Duodenal mucosa (tissue), 2 donors: Measurements from ENCODE around the gene PLXDC1.

ENCODE experiments used
- H3K27ac ChIP-seq: one replicate; pipeline ENCODE4 v1.7.0; 2013; ENCODE audit warnings: low read depth, low read length
- H3K27me3 ChIP-seq, 2 donors: one replicate each; pipeline ENCODE4 v1.7.0; 2013; ENCODE audit warnings: low read length in 2 of 2, control low read depth in 1 of 2; ENCODE audit not compliant: insufficient read depth in 2 of 2, control insufficient read depth in 1 of 2
- H3K36me3 ChIP-seq, 2 donors: one replicate each; pipeline ENCODE4 v1.7.0; 2013; ENCODE audit warnings: low read length in 2 of 2, control low read depth in 1 of 2; ENCODE audit not compliant: insufficient read depth in 2 of 2, control insufficient read depth in 1 of 2
- H3K4me1 ChIP-seq, 2 donors: one replicate each; pipeline ENCODE4 v1.7.0; 2013; ENCODE audit warnings: low read length in 2 of 2, control low read depth in 1 of 2; ENCODE audit not compliant: insufficient read depth in 2 of 2, control insufficient read depth in 1 of 2
- H3K4me3 ChIP-seq, 2 donors: one replicate each; pipeline ENCODE4 v1.7.0; 2013; ENCODE audit warnings: low read length in 2 of 2, low read depth in 1 of 2
- H3K9ac ChIP-seq, 2 donors: one replicate each; pipeline ENCODE4 v1.7.0; 2013; ENCODE audit warnings: low read length in 2 of 2, low read depth in 1 of 2
- H3K9me3 ChIP-seq, 2 donors: one replicate each; pipeline ENCODE4 v1.7.0; 2013; ENCODE audit warnings: low read length in 2 of 2, control low read depth in 1 of 2; ENCODE audit not compliant: control insufficient read depth in 1 of 2

Gene PLXDC1

DNA sequence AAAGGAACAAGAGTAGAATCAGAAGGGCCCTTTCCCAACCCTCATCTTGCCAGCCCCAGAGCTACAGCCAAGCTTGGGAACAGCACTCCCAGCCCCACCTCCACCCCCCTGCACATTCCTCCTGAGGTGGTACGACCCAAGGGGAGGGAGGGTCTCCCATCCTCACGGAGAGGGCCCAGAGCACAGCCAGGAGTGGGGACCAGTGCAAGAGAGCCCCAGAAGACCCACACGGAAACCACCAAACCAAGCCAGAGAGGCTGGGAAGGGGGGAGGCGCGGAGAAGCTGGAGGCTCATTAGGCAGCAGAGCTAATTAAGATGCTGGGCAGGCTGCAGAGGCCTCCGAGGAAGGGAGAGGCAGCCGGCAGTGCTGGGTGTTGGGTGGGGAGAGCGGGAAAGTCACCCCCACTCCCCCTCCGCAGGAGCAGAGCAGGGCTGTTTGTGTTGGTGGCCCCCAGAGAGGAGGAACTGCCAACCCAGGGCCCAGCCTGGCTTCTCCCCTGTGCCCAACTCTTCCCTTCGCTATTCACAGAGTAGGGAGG lies 43.6 kb upstream of the PLXDC1 start:
- H3K4me1 ChIP-seq: peaks cover 12 to 17% of the 10 kb centered on the region in 2 donors
- H3K27me3 ChIP-seq: no peaks in the 10 kb centered on the region
- no peak overlapping the region for H3K9ac ChIP-seq
- H3K27ac ChIP-seq: no peak overlapping the region
- no peak overlapping the region for H3K4me3 ChIP-seq
- peaks cover 0 to 10% of the 10 kb centered on the region in 2 donors for H3K36me3 ChIP-seq
- H3K9me3 ChIP-seq: no peaks in the 10 kb centered on the region

- no peaks in the 10 kb centered on the region for H3K27me3 ChIP-seq
- no peaks in the 10 kb centered on the region for H3K9me3 ChIP-seq
- peaks cover 12 to 17% of the 10 kb centered on the region in 2 donors for H3K4me1 ChIP-seq
- no peak overlapping the region for H3K27ac ChIP-seq
- H3K36me3 ChIP-seq: peaks cover 0 to 10% of the 10 kb centered on the region in 2 donors
- H3K9ac ChIP-seq: no peak overlapping the region
- no peak overlapping the region for H3K4me3 ChIP-seq
Observed at GRCh38 chr17:39194089-39194984, 42.9 kb upstream of the PLXDC1 start.

GRCh38 chr17:39193346-39193745 lies 41.9 kb upstream of the PLXDC1 start:
- Histone ChIP-seq H3K4me3 (no peak overlapping the region), H3K27me3 (no peaks in the 10 kb centered on the region), H3K36me3 (peaks cover 0 to 10% of the 10 kb centered on the region in 2 donors), H3K9me3 (no peaks in the 10 kb centered on the region), H3K27ac (no peak overlapping the region), H3K9ac (no peak overlapping the region), H3K4me1 (peaks cover 12 to 14% of the 10 kb centered on the region in 2 donors)

DNA sequence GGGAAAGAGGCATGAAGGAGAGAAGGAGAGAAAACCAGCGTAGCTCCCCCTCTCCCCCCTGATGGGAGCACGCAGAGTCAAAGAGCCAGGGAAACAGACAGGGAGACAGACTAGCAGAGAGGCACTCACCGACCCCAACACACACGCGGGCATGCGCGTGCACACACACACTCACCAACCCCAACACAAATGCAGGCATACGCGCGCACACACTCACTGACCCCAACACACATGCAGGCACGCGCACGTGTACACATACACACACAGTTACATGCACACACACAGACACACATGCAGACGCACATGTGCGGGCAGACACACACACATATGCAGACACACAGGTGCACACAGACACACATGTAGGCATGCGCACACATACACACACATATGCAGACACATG lies 41.5 kb upstream of the PLXDC1 start:
- no peak overlapping the region for H3K4me3 ChIP-seq

GRCh38 chr17:39191750-39192510 lies 40.5 kb upstream of the PLXDC1 start:
- Histone ChIP-seq H3K4me1 (peaks cover 8 to 12% of the 10 kb centered on the region in 2 donors), H3K9ac (no peak overlapping the region), H3K36me3 (peaks cover 0 to 16% of the 10 kb centered on the region in 2 donors), H3K4me3 (no peak overlapping the region), H3K27me3 (no peaks in the 10 kb centered on the region), H3K27ac (no peak overlapping the region), H3K9me3 (no peaks in the 10 kb centered on the region)

More for the DNA sequence above, 41.5 kb upstream of the PLXDC1 start:
- no peak overlapping the region for H3K9ac ChIP-seq
- no peak overlapping the region for H3K27ac ChIP-seq
- H3K36me3 ChIP-seq: peaks cover 0 to 10% of the 10 kb centered on the region in 2 donors
- peaks cover 10 to 12% of the 10 kb centered on the region in 2 donors for H3K4me1 ChIP-seq
- no peaks in the 10 kb centered on the region for H3K27me3 ChIP-seq
- no peaks in the 10 kb centered on the region for H3K9me3 ChIP-seq

DNA sequence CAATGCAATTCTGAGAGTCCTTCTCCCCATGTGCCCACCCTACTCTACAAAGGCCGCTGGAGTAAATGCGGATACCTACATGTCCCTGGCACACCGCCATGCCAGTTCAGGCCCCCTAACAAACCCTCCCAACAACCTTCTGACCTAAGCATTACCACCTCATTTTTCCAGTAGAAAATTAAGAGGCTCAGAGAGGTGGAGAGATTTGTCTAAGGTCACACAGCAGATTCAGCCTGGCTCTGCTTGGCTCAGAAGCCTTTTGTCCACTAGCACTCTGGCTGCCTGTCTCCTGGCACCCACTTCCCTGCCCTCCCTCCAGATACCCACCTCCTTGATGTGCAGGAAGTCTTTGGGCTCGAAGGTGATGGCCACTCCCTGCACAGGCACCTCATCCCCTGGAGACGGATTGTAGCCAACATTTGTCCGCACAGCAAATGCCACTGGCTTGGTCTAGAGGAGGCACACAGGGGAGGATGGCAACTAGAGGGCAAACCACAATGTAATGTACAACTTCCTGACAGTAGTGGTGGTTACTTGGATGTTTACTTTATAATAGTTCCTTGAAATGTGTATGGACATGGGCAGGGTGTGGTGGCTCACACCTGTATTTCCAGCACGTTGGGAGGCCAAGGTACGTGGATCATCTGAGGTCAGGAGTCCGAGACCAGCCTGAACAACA lies 35.9 kb upstream of the PLXDC1 start:
- Histone ChIP-seq H3K36me3 (peaks cover 0 to 36% of the 10 kb centered on the region in 2 donors), H3K9me3 (no peaks in the 10 kb centered on the region), H3K4me1 (no peaks in the 10 kb centered on the region), H3K4me3 (no peak overlapping the region), H3K27me3 (no peaks in the 10 kb centered on the region), H3K27ac (no peak overlapping the region), H3K9ac (no peak overlapping the region)

DNA sequence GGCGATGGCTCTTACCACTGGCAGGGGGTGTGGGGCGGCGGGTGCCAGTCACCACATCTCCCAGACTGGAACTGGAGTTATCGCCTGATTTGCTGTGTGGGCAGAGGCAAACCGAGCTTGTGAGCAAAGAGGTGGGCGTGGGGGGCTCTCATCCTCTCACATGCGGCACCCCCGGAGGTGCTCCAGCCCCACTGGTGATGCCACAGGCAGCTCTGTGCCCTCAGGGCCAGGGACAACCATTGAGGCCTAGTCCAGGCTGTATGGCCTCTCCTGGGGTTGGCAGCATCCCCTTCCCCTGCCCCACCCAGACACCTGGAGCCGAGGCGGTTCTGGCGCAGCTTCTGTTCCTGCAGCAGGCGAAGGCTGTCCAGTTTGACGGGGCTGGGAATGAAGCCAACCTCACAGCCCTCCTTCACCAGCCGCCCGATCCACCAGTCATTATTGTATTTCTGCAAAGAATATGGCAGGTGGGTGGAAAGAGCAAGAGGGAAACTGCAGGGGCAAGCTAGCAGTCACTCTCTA lies 35.1 kb upstream of the PLXDC1 start:
- Histone ChIP-seq H3K4me1 (no peaks in the 10 kb centered on the region), H3K9ac (no peak overlapping the region), H3K27me3 (no peaks in the 10 kb centered on the region), H3K27ac (no peak overlapping the region), H3K4me3 (no peak overlapping the region), H3K9me3 (no peaks in the 10 kb centered on the region), H3K36me3 (peaks cover 0 to 34% of the 10 kb centered on the region in 2 donors)

DNA sequence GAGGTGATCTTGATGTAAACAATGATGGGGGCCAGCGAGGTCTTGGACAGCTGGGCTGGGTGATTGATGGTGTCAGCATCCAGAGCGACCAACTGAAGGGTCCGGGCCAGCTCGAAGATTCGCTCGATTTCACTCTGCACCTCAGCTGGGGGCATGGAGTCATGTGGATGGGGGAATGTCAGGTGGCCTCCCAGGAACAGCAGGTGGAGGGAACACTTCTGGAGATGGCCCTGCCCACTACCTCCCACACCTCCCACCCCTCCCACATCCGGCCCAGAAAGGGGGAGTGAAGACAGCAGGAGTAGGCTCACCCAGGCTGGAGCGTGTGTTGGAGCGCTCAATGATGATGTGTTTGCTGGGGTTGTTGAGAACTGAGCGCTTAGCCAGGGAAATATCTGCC lies 32.3 kb upstream of the PLXDC1 start:
- Histone ChIP-seq H3K4me1 (peaks cover 0 to under 1% of the 10 kb centered on the region in 2 donors), H3K9me3 (no peaks in the 10 kb centered on the region), H3K4me3 (no peak overlapping the region), H3K36me3 (peaks cover 0 to 34% of the 10 kb centered on the region in 2 donors), H3K27ac (no peak overlapping the region), H3K9ac (no peak overlapping the region), H3K27me3 (no peaks in the 10 kb centered on the region)

GRCh38 chr17:39183045-39183444 lies 31.6 kb upstream of the PLXDC1 start:
- no peak overlapping the region for H3K27ac ChIP-seq
- H3K27me3 ChIP-seq: no peaks in the 10 kb centered on the region
- H3K36me3 ChIP-seq: peaks cover 0 to 34% of the 10 kb centered on the region in 2 donors
- no peaks in the 10 kb centered on the region for H3K9me3 ChIP-seq
- no peak overlapping the region for H3K9ac ChIP-seq
- H3K4me3 ChIP-seq: no peak overlapping the region
- H3K4me1 ChIP-seq: peaks cover 0 to 4% of the 10 kb centered on the region in 2 donors
